PC-9 (cell line): ENCODE data around the gene PPARA. TPM values are rescaled to one million over a fixed set of nuclear protein-coding genes. Genes with fewer than 3 reads are reported as not detected.
"Not testable (repeated sequence)": the region's sequence is repeated elsewhere in the genome, so short reads cannot be mapped to it uniquely, and the experiment has no call there.

Experiments used
- BruUV-seq: library from RNA; stranded (reverse); fragments of 400-500 nt; replicated peaks from 2 replicates; lab custom pipeline; 2021; lab: Mats Ljungman, UMichigan
- CTCF ChIA-PET: fragments of 300-600 bp; sonication (Branson Sonifier 250); formaldehyde crosslinking; loops from one replicate; lab custom pipeline; 2022; ENCODE audit warnings: antibody characterized with exemption; lab: Charles Lee
- POLR2A ChIA-PET: fragments of 300-600 bp; sonication (Branson Sonifier 250); formaldehyde crosslinking; loops from one replicate; lab custom pipeline; 2022; ENCODE audit warnings: antibody characterized with exemption; ENCODE audit not compliant: unreplicated experiment; lab: Charles Lee
- DNase-seq, 2 experiments: peaks; one replicate each; pipeline versions ENCODE4 v3.0.0 to v3.0.0-alpha.2; 2015 to 2022; ENCODE audit warnings: mixed read lengths in 1 of 2
- H2AFZ ChIP-seq: fragments of 200-600 bp; sonication (generic); 2 replicates; pipeline ENCODE4 v1.8.1; 2017; ENCODE audit warnings: antibody characterized with exemption
- H3F3A ChIP-seq: fragments of 200-600 bp; sonication (generic); 2 replicates; pipeline ENCODE4 v1.8.1; 2017; ENCODE audit warnings: antibody characterized with exemption, mild to moderate bottlenecking, low read depth; ENCODE audit not compliant: insufficient read depth
- H3K27ac ChIP-seq: fragments of 200-600 bp; sonication (generic); 2 replicates; pipeline ENCODE4 v1.6.1; 2016; ENCODE audit warnings: mixed run types
- H3K27me3 ChIP-seq: fragments of 200-600 bp; sonication (generic); 2 replicates; pipeline ENCODE4 v1.6.1; 2016; ENCODE audit warnings: low read depth, mixed run types; ENCODE audit not compliant: insufficient read depth
- H3K36me3 ChIP-seq: fragments of 200-600 bp; sonication (generic); 2 replicates; pipeline ENCODE4 v1.6.1; 2016; ENCODE audit warnings: low read depth, mixed run types
- H3K4me1 ChIP-seq: fragments of 200-600 bp; sonication (generic); replicated peaks from 2 replicates; pipeline ENCODE4 v1.6.1; 2016; ENCODE audit warnings: mixed run types; ENCODE audit not compliant: insufficient read depth
- H3K4me2 ChIP-seq: fragments of 200-600 bp; sonication (generic); 2 replicates; pipeline ENCODE4 v1.6.1; 2017; ENCODE audit warnings: mixed run types
- H3K4me3 ChIP-seq: fragments of 200-600 bp; sonication (generic); 2 replicates; pipeline ENCODE4 v1.6.1; 2016; ENCODE audit warnings: mixed run types
- H3K79me2 ChIP-seq: fragments of 200-600 bp; sonication (generic); 2 replicates; pipeline ENCODE4 v1.6.1; 2017; ENCODE audit warnings: low read depth, mixed run types
- H3K9me2 ChIP-seq: fragments of 200-600 bp; sonication (generic); 2 replicates; pipeline ENCODE4 v1.8.1; 2017; ENCODE audit warnings: mild to moderate bottlenecking; ENCODE audit not compliant: insufficient read depth
- H3K9me3 ChIP-seq: fragments of 200-600 bp; sonication (generic); 2 replicates; pipeline ENCODE4 v1.8.1; 2016; ENCODE audit warnings: low read depth; ENCODE audit not compliant: insufficient read depth
- H4K20me1 ChIP-seq: fragments of 200-600 bp; sonication (generic); 2 replicates; pipeline ENCODE4 v1.8.1; 2017; ENCODE audit not compliant: insufficient read depth
- CTCF ChIP-seq: fragments of 200-600 bp; sonication (generic); conservative IDR thresholded peaks from 2 replicates; pipeline ENCODE4 v1.6.1; 2017; ENCODE audit warnings: mixed run types, antibody characterized with exemption, mild to moderate bottlenecking, moderate library complexity
- EZH2 ChIP-seq: fragments of 200-600 bp; sonication (generic); IDR thresholded peaks from 2 replicates; pipeline ENCODE4 v1.8.0; 2017; ENCODE audit warnings: antibody characterized with exemption, low read depth
- intact Hi-C: fragments of 100-400 bp; cut with micrococcal nuclease; formaldehyde crosslinking; loops from one replicate; pipeline ENCODE4 v1.10.0; 2022; ENCODE audit not compliant: unreplicated experiment
- total RNA-seq: library from RNA; stranded (reverse); gene quantifications from 2 replicates; pipeline ENCODE4 v1.2.3, GENCODE V29; 2021

Gene PPARA
- total RNA-seq, 1 experiment from 2014 or later = 43.9 TPM

DNA sequence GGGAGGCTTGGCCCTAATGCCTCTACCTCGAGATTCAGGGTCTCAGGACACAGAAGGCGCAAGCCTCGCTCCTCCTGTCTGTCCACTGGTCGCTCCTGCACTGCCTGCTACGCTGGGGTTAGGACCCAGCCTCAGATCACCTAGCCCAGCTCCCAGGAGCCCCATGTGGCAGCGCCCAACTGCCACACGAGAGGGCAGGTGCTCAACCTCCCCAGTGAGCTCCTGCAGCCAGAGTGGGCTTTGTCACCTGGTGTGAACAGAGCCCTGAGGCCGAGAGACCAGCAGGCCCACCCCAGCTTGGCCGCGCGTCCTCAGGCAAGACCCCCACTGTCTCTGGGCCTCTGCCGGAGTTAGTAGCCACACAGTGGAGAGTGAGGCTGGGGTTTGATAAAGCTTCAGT, 21.7 kb upstream of the PPARA start:
- H3K79me2 ChIP-seq = no peaks in the 10 kb centered on the region
- no peak overlapping the region for H3K4me2 ChIP-seq
- H3F3A ChIP-seq = peaks cover 6% of the 10 kb centered on the region; the same call in 1 of the 2 replicates
- no peaks in the 10 kb centered on the region for H3K36me3 ChIP-seq
- no peaks in the 10 kb centered on the region for H4K20me1 ChIP-seq
- intact Hi-C loops = no loop called here
- TF ChIP-seq CTCF = no peak
- no peak for TF ChIP-seq EZH2
- no peak for DNase-seq
- POLR2A ChIA-PET = no interaction called here
- no peak overlapping the region for H3K4me3 ChIP-seq
- no TSS peak for BruUV-seq
- CTCF ChIA-PET = no interaction called here
- no peaks in the 10 kb centered on the region for H3K9me3 ChIP-seq
- no peak overlapping the region for H2AFZ ChIP-seq
- no peaks in the 10 kb centered on the region for H3K4me1 ChIP-seq
- no peaks in the 10 kb centered on the region for H3K9me2 ChIP-seq
- no peak overlapping the region for H3K27ac ChIP-seq
- H3K27me3 ChIP-seq = no peaks in the 10 kb centered on the region

DNA sequence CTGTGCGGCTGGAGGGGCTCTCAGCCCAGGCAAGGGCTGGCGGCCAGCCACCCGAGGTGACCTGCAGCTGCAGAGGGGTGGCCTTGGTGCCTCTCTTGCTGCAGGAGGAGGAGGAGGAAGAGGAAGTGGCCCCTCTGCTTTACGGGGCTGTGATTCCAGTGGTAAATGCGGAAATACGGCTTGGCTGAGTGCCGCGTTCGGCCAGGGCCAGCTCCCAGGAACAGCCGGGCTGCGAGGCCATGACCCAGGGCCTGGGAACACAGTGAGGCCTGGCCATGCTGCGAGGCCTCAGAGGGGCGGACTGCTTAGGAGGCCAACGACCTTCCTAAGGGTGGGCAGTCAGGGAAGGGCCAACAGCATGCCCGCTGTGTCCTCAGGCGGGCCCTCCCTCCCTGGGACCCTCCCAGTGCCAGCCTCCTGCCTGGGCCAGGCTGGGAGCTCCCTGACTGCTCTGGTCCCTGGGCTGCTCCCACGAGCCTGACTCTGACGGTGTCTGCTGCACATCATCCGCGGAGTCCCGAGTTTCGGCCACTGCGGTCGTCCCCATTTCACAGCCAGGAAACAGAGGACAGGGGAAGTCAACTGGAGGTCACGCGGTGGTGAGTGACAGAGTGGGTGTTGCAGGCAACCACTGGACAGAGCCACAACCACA, 20.8 kb upstream of the PPARA start:
- Histone ChIP-seq H3K4me2 (no peak overlapping the region), H3K27ac (no peak overlapping the region), H3K36me3 (no peaks in the 10 kb centered on the region), H3K4me1 (no peaks in the 10 kb centered on the region), H4K20me1 (no peaks in the 10 kb centered on the region), H3K4me3 (no peak overlapping the region), H3K79me2 (no peaks in the 10 kb centered on the region), H3K9me2 (no peaks in the 10 kb centered on the region), H3K9me3 (no peaks in the 10 kb centered on the region), H3F3A (peaks cover 6% of the 10 kb centered on the region; the same call in 1 of the 2 replicates), H2AFZ (no peak overlapping the region), H3K27me3 (no peaks in the 10 kb centered on the region)
- DNase-seq = no peak
- no TSS peak for BruUV-seq
- TF ChIP-seq EZH2 (no peak), CTCF (no peak)
- intact Hi-C loops = no loop called here
- CTCF ChIA-PET = no interaction called here
- POLR2A ChIA-PET = no interaction called here

DNA sequence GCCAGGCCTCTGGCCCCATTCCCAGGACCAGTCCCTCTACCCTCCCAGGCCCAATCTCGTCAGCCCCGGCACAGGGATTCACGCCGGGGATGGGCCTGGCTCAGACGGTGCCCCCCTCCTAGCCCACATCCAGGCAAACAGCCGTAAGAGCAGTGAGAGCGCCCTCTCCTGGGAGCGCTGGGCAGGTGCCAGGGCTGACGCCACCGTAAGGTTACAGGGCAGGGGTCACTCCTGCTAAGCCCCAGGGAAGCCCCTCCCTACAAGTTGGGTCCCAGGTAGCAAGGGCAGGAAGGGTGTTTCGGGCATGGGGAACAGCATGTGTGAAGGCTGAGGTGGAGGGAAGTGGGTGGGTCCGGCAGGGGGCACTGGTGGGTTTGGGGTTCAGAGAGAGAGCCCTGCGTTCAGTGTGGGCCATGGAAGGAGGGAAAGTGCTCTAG, 19.2 kb upstream of the PPARA start:
- ChIA-PET POLR2A (no interaction called here), CTCF (no interaction called here)
- Histone ChIP-seq H3K9me3 (no peaks in the 10 kb centered on the region), H3K27me3 (no peaks in the 10 kb centered on the region), H3K27ac (no peak overlapping the region), H3F3A (no peaks in the 10 kb centered on the region), H3K4me1 (no peaks in the 10 kb centered on the region), H3K36me3 (no peaks in the 10 kb centered on the region), H3K9me2 (no peaks in the 10 kb centered on the region), H4K20me1 (no peaks in the 10 kb centered on the region), H3K4me2 (no peak overlapping the region), H2AFZ (no peak overlapping the region), H3K4me3 (no peak overlapping the region), H3K79me2 (no peaks in the 10 kb centered on the region)
- intact Hi-C loops = no loop called here
- no peak for TF ChIP-seq EZH2
- TF ChIP-seq CTCF = peak; percentile 69
- no peak for DNase-seq
- BruUV-seq = no TSS peak

- H4K20me1 ChIP-seq, H3K36me3 ChIP-seq, H2AFZ ChIP-seq, H3K9me2 ChIP-seq, POLR2A ChIA-PET, H3K9me3 ChIP-seq, BruUV-seq, H3F3A ChIP-seq, H3K27me3 ChIP-seq, H3K4me2 ChIP-seq, H3K4me3 ChIP-seq, H3K79me2 ChIP-seq, intact Hi-C loops, H3K27ac ChIP-seq, H3K4me1 ChIP-seq, DNase-seq: not testable (repeated sequence)
- CTCF ChIA-PET = interaction anchor here (1.1 kb wide), 1 partner anchor 16 kb away, joined by 7 read pairs; no protein-coding TSS in a partner anchor
These were observed 18.0 kb upstream of the PPARA start for GRCh38 chr22:46132193-46132829.
